GM23338 (cell line): Measurements from ENCODE around the gene DCAF8L1. TPM values are rescaled to one million over a fixed set of nuclear protein-coding genes. Genes with fewer than 3 reads are reported as not detected.

ENCODE experiments used
- ATAC-seq: fragments of 200-7000 bp; cut with Tn5 transposase; 3 replicates; pipeline ENCODE4 v1.9.1; 2020
- DNase-seq: peaks from one replicate; pipeline ENCODE4 v3.0.0-alpha.2; 2015; ENCODE audit warnings: low spot score
- H2AFZ ChIP-seq: fragments of 200-600 bp; sonication (generic); 2 replicates; pipeline ENCODE4 v1.8.0; 2016; ENCODE audit warnings: antibody characterized with exemption, mild to moderate bottlenecking, moderate library complexity
- H3F3A ChIP-seq: fragments of 200-600 bp; sonication (generic); replicated peaks from 2 replicates; pipeline ENCODE4 v1.8.0; 2017; ENCODE audit warnings: antibody characterized with exemption, mixed run types, low read depth
- H3K27ac ChIP-seq: fragments of 200-600 bp; sonication (generic); 2 replicates; pipeline ENCODE4 v1.6.1; 2016; ENCODE audit warnings: low read depth
- H3K27me3 ChIP-seq: fragments of 200-600 bp; sonication (generic); 2 replicates; pipeline ENCODE4 v1.8.0; 2016; ENCODE audit warnings: mild to moderate bottlenecking, mixed run types, moderate library complexity; ENCODE audit not compliant: insufficient read depth
- H3K36me3 ChIP-seq: fragments of 200-600 bp; sonication (generic); 2 replicates; pipeline ENCODE4 v1.8.0; 2016; ENCODE audit warnings: mild to moderate bottlenecking; ENCODE audit not compliant: insufficient read depth
- H3K4me1 ChIP-seq: fragments of 200-600 bp; sonication (generic); 2 replicates; pipeline ENCODE4 v1.8.0; 2016; ENCODE audit warnings: mild to moderate bottlenecking, moderate library complexity; ENCODE audit not compliant: insufficient read depth
- H3K4me2 ChIP-seq: fragments of 200-600 bp; sonication (generic); 2 replicates; pipeline ENCODE4 v1.7.1; 2017; ENCODE audit warnings: mixed run types
- H3K4me3 ChIP-seq: fragments of 200-600 bp; sonication (generic); 2 replicates; pipeline ENCODE4 v1.6.1; 2016; ENCODE audit warnings: mixed run types
- H3K79me2 ChIP-seq: fragments of 200-600 bp; sonication (generic); replicated peaks from 2 replicates; pipeline ENCODE4 v1.8.0; 2017; ENCODE audit warnings: mild to moderate bottlenecking; ENCODE audit not compliant: insufficient read depth
- H3K9me2 ChIP-seq: fragments of 200-600 bp; sonication (generic); 2 replicates; pipeline ENCODE4 v1.8.0; 2017; ENCODE audit not compliant: insufficient read depth
- H4K20me1 ChIP-seq: fragments of 200-600 bp; sonication (generic); replicated peaks from 2 replicates; pipeline ENCODE4 v1.8.0; 2017; ENCODE audit warnings: mild to moderate bottlenecking; ENCODE audit not compliant: insufficient read depth
- H3K27ac Mint-ChIP-seq: 2 replicates; pipeline ENCODE4 v1.8.0; 2020; ENCODE audit warnings: inconsistent platforms, mild to moderate bottlenecking, moderate library complexity, mixed read lengths
- H3K27me3 Mint-ChIP-seq: 3 replicates; pipeline ENCODE4 v1.8.0; 2022; ENCODE audit warnings: low read depth, mild to moderate bottlenecking, moderate library complexity, mixed read lengths, inconsistent platforms; ENCODE audit not compliant: insufficient read depth, poor library complexity
- H3K36me3 Mint-ChIP-seq: 3 replicates; pipeline ENCODE4 v1.8.0; 2021; ENCODE audit warnings: low read depth, mild to moderate bottlenecking, inconsistent platforms, moderate library complexity, mixed read lengths
- H3K4me1 Mint-ChIP-seq: 3 replicates; pipeline ENCODE4 v1.8.0; 2020; ENCODE audit warnings: mild to moderate bottlenecking, inconsistent platforms, mixed read lengths
- H3K4me3 Mint-ChIP-seq: 3 replicates; pipeline ENCODE4 v1.8.0; 2021; ENCODE audit warnings: moderate library complexity, mild to moderate bottlenecking, inconsistent platforms, mixed read lengths
- H3K9me3 Mint-ChIP-seq: 3 replicates; pipeline ENCODE4 v1.8.0; 2020; ENCODE audit warnings: moderate library complexity, mild to moderate bottlenecking, inconsistent platforms, mixed read lengths
- EZH2 ChIP-seq: fragments of 200-600 bp; sonication (generic); IDR thresholded peaks from one replicate; pipeline ENCODE4 v1.8.0; 2017; ENCODE audit warnings: antibody characterized with exemption, mild to moderate bottlenecking, low read depth; ENCODE audit not compliant: unreplicated experiment
- STAT1 ChIP-seq: IDR thresholded peaks from one replicate; pipeline ENCODE4 v1.6.1; 2016; ENCODE audit warnings: antibody characterized with exemption; ENCODE audit not compliant: unreplicated experiment
- ZNF331 ChIP-seq: fragments of 250-450 bp; sonication (Bioruptor Pico); IDR thresholded peaks from 2 replicates; pipeline ENCODE4 v1.5.0; 2020; ENCODE audit warnings: low read depth, mild to moderate bottlenecking, moderate library complexity
- polyA plus RNA-seq: library from polyadenylated mRNA; unstranded; fragments of >200 nt; fragmentation: Nextera tagmentation; extraction: Ambion mirVana; gene quantifications from 2 replicates; pipeline ENCODE4 v1.2.1, GENCODE V29; 2016
- total RNA-seq: library from RNA; depleted of rRNA; stranded (reverse); fragments of >200 nt; shearing (Covaris generic); gene quantifications from 2 replicates; pipeline ENCODE4 v1.2.3, GENCODE V29; 2014
- TF ChIP-seq, protein P1 (sequence below): fragments of 250-450 bp; sonication (Bioruptor Pico); IDR thresholded peaks from 2 replicates; pipeline ENCODE4 v1.5.0; 2020; ENCODE audit warnings: mild to moderate bottlenecking, moderate library complexity
- TF ChIP-seq, protein P2 (sequence below), 2 experiments: fragments of 200-600 bp in 1 of 2; sonication (generic) in 1 of 2; conservative IDR thresholded peaks; 2 replicates each; pipeline versions ENCODE4 v1.5.1 to v1.6.1; 2016 to 2017; ENCODE audit warnings: antibody characterized with exemption in 2 of 2, low read depth in 2 of 2, mild to moderate bottlenecking in 2 of 2, moderate library complexity in 1 of 2

Gene DCAF8L1
- total and polyA plus RNA-seq, 2 experiments from 2014 or later = not detected

DNA sequence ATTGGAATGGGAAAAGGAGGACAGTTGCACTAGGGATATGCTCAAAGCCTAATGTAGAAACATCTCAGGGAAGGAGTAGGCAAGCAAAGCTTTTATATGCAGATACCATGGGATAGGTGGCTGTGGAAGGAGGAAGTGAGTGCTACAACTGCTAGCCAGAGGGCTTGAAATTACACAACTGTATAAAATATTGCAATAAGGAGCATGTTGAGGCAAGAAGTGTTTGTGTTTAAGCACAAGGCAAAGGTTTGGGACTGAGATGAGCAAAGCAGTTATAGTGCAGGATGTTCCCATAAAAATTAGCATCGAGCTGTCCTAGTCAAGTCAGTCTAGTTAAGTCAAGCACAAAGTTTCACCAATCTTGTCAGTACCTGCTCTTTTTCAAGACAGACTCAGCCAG, 35.6 kb upstream of the DCAF8L1 start (continued):
- TF ChIP-seq, protein P1, sequence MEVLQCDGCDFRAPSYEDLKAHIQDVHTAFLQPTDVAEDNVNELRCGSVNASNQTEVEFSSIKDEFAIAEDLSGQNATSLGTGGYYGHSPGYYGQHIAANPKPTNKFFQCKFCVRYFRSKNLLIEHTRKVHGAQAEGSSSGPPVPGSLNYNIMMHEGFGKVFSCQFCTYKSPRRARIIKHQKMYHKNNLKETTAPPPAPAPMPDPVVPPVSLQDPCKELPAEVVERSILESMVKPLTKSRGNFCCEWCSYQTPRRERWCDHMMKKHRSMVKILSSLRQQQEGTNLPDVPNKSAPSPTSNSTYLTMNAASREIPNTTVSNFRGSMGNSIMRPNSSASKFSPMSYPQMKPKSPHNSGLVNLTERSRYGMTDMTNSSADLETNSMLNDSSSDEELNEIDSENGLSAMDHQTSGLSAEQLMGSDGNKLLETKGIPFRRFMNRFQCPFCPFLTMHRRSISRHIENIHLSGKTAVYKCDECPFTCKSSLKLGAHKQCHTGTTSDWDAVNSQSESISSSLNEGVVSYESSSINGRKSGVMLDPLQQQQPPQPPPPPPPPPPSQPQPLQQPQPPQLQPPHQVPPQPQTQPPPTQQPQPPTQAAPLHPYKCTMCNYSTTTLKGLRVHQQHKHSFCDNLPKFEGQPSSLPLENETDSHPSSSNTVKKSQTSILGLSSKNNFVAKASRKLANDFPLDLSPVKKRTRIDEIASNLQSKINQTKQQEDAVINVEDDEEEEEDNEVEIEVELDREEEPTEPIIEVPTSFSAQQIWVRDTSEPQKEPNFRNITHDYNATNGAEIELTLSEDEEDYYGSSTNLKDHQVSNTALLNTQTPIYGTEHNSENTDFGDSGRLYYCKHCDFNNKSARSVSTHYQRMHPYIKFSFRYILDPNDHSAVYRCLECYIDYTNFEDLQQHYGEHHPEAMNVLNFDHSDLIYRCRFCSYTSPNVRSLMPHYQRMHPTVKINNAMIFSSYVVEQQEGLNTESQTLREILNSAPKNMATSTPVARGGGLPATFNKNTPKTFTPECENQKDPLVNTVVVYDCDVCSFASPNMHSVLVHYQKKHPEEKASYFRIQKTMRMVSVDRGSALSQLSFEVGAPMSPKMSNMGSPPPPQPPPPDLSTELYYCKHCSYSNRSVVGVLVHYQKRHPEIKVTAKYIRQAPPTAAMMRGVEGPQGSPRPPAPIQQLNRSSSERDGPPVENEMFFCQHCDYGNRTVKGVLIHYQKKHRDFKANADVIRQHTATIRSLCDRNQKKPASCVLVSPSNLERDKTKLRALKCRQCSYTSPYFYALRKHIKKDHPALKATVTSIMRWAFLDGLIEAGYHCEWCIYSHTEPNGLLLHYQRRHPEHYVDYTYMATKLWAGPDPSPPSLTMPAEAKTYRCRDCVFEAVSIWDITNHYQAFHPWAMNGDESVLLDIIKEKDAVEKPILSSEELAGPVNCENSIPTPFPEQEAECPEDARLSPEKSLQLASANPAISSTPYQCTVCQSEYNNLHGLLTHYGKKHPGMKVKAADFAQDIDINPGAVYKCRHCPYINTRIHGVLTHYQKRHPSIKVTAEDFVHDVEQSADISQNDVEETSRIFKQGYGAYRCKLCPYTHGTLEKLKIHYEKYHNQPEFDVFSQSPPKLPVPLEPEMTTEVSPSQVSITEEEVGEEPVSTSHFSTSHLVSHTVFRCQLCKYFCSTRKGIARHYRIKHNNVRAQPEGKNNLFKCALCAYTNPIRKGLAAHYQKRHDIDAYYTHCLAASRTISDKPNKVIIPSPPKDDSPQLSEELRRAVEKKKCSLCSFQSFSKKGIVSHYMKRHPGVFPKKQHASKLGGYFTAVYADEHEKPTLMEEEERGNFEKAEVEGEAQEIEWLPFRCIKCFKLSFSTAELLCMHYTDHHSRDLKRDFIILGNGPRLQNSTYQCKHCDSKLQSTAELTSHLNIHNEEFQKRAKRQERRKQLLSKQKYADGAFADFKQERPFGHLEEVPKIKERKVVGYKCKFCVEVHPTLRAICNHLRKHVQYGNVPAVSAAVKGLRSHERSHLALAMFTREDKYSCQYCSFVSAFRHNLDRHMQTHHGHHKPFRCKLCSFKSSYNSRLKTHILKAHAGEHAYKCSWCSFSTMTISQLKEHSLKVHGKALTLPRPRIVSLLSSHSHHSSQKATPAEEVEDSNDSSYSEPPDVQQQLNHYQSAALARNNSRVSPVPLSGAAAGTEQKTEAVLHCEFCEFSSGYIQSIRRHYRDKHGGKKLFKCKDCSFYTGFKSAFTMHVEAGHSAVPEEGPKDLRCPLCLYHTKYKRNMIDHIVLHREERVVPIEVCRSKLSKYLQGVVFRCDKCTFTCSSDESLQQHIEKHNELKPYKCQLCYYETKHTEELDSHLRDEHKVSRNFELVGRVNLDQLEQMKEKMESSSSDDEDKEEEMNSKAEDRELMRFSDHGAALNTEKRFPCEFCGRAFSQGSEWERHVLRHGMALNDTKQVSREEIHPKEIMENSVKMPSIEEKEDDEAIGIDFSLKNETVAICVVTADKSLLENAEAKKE = no peak
- TF ChIP-seq ZNF331 (CRISPR knock-in tag) (no peak), STAT1 (no peak), EZH2 (no peak)
- TF ChIP-seq, protein P2, sequence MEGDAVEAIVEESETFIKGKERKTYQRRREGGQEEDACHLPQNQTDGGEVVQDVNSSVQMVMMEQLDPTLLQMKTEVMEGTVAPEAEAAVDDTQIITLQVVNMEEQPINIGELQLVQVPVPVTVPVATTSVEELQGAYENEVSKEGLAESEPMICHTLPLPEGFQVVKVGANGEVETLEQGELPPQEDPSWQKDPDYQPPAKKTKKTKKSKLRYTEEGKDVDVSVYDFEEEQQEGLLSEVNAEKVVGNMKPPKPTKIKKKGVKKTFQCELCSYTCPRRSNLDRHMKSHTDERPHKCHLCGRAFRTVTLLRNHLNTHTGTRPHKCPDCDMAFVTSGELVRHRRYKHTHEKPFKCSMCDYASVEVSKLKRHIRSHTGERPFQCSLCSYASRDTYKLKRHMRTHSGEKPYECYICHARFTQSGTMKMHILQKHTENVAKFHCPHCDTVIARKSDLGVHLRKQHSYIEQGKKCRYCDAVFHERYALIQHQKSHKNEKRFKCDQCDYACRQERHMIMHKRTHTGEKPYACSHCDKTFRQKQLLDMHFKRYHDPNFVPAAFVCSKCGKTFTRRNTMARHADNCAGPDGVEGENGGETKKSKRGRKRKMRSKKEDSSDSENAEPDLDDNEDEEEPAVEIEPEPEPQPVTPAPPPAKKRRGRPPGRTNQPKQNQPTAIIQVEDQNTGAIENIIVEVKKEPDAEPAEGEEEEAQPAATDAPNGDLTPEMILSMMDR (conservative IDR thresholded peaks at IDR 0.05; ENCODE audit: low read depth in 2 of 2) = no peak

- no peak for ATAC-seq
- H4K20me1 ChIP-seq = no peaks in the 10 kb centered on the region
- H2AFZ ChIP-seq = no peak overlapping the region
- Mint-ChIP-seq H3K36me3 (no peaks in the 10 kb centered on the region), H3K4me3 (no peak overlapping the region), H3K27ac (no peak overlapping the region), H3K4me1 (no peaks in the 10 kb centered on the region), H3K9me3 (no peaks in the 10 kb centered on the region), H3K27me3 (no peaks in the 10 kb centered on the region)
- H3K9me2 ChIP-seq = no peaks in the 10 kb centered on the region
- no peaks in the 10 kb centered on the region for H3K36me3 ChIP-seq
- H3K4me1 ChIP-seq = no peaks in the 10 kb centered on the region
- no peaks in the 10 kb centered on the region for H3K79me2 ChIP-seq
- no peak for DNase-seq
- no peaks in the 10 kb centered on the region for H3F3A ChIP-seq
- H3K27me3 ChIP-seq = no peaks in the 10 kb centered on the region
- H3K4me3 ChIP-seq = no peak overlapping the region
- TF ChIP-seq STAT1 = no peak
- no peak overlapping the region for H3K27ac ChIP-seq
- H3K4me2 ChIP-seq = no peak overlapping the region
Observed at GRCh38 chrX:28015993-28016392, 34.7 kb upstream of the DCAF8L1 start.
